Measurements from ENCODE around the gene UQCC5.

- TF ChIP-seq EP300 (IDR thresholded peaks at IDR 0.05) (no peak), POLR2A (IDR thresholded peaks at IDR 0.05) (no peak), POLR2AphosphoS5 (IDR thresholded peaks at IDR 0.05) (no peak), CTCF (IDR thresholded peaks at IDR 0.05) (no peak)
Observed at GRCh38 chr3:52574056-52574965, 37.9 kb downstream of the UQCC5 start.
